Measurements from ENCODE around the gene EGR1.
"Not testable (repeated sequence)": the region's sequence is repeated elsewhere in the genome, so short reads cannot be mapped to it uniquely, and the experiment has no call there.

The EGR1 gene

DNA sequence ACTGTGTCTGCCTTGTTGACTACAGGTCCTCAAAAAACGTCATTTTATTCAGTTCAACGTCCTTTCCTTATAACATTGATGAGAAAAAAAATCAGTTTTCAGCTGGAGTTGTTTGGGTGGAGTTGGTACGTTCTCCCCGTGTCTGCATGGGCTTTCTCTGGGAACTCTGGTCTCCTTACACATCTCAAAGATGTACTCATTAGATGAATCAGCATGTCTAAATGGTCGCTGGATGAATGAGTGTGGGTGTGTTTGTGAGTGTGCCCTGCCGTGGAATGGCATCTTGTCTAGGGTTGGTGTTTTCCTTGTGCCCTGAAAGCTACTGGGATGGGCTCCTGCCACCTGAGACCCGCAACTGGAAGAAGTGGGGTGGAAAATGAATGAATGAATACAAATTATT is 30.1 kb downstream of the EGR1 start:
- FAIRE-seq (no peak), DNase-seq (ENCODE audit: insufficient read length, low spot score) (no peak)
- no peak for TF ChIP-seq POLR2A (IDR thresholded peaks at IDR 0.05; ENCODE audit: low read depth, low read length)

DNA sequence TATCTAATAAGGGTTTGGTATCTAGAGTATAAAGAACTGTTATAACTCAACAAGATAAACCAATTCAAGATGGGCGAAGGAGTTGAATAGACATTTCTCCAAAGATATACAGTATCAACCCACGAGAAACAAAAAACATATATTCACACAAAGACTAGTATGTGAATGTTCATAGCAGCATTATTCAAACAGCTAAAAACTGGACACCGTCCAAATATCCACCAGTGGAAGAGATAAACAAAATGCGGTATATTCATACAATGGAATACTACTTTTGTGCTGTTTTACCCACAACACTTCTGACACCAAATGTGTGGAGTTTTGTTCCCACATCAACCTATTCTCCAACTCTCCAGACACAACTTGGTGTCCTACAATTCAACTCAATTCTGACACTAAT is 33.1 kb downstream of the EGR1 start:
- no peak for TF ChIP-seq POLR2A (IDR thresholded peaks at IDR 0.05; ENCODE audit: low read depth, low read length)
- DNase-seq (ENCODE audit: insufficient read length, low spot score) (no peak), FAIRE-seq (no peak)

DNA sequence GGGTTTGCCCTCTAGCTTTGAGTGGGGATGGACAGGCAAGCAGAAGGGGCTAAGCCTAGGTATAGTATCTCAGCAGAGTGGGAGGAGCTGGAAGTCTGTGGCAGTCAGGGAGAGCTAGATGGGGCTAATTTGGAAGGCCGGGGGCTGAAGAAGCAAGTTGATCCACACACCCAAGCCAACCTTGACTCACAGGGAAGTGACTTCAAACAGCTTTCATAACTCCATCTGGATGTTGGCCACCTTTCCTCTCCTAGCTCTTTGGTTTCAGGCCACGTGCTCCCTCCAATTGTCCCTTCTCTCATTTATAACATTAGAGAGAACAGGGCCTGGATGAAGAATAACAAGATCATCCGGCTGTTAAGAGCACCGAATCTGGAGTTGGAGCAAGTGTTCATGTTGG is 36.8 kb downstream of the EGR1 start:
- no peak for TF ChIP-seq POLR2A (IDR thresholded peaks at IDR 0.05; ENCODE audit: low read depth, low read length)
- no peak for FAIRE-seq
- DNase-seq (ENCODE audit: insufficient read length, low spot score) = no peak

DNA sequence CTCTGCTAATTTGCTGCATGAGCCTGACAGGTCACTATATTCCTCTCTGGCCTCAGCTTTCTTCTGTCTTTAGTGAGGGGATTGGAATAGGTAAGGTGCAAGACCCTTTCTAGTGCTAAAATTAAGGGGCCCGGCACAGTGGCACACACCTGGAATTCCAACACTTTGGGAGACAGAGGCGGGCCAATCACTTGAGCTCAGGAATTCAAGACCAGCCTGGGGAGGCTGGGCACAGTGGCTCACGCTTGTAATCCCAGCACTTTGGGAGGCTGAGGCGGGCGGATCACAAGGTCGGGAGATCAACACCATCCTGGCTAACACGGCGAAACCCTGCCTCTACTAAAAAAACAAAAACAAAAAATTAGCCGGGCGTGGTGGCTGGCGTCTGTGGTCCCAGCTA is 37.2 kb downstream of the EGR1 start:
- no peak for DNase-seq (ENCODE audit: insufficient read length, low spot score)
- no peak for TF ChIP-seq POLR2A (IDR thresholded peaks at IDR 0.05; ENCODE audit: low read depth, low read length)
- no peak for FAIRE-seq

DNA sequence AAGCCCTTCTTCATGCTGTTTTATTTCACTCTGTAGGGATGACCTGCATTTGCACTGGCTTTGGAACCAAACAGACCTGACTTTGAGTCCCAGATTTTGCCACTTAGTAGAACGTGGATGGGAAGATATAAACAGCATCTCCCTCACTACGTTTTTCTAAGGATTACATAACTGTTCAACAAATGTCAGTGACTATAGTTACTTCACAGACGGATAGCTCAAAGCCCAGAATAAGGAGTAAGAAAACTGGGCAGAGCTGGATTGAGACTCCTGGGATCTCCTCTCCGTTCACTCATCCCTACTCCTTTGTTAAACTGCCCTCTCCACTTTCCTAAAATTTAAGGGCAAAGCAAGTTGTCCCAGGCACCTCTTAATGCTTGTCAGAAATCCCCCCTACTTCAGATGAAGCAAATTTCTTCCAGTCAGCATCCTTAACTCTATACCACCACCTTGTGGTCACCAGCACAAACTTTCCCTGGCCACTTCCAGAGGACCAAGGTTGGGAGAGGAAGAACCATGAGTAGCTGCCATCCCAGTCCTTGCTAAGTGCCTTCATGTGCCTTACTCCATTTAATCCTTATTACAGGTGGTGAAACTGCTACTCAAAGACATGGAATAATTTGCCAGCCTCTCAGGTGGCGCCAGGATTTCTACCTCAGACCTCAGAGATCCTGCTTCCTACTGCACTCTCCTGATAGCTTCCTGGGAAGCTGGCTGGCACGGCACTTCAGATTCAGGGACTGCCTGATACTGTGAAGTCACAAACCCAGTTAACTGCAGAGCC is 38.4 kb downstream of the EGR1 start:
- FAIRE-seq (peak; percentile 53), DNase-seq (ENCODE audit: insufficient read length, low spot score) (peak; percentile 59)
- no peak for TF ChIP-seq POLR2A (IDR thresholded peaks at IDR 0.05; ENCODE audit: low read depth, low read length)

DNA sequence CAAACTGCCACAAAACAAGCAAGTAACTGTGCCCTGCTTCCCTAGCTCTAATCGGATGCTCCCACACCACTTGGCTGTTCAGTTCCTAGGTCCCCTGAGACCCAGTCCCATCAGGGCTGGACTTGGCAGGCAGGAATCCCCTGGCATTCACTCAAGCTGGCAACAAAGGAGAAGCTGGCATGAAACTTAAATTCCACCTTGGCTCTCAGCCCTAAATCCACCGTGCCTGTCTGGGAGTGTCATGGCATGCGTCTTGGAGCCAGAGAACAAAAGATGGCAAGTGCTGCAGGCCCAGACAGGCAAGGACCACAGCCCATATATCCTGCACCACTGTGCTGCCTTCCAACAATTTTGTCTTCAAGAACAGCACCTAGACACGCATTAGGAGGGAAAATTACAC is 39.5 kb downstream of the EGR1 start:
- no peak for TF ChIP-seq POLR2A (IDR thresholded peaks at IDR 0.05; ENCODE audit: low read depth, low read length)
- no peak for DNase-seq (ENCODE audit: insufficient read length, low spot score)
- FAIRE-seq = no peak

DNA sequence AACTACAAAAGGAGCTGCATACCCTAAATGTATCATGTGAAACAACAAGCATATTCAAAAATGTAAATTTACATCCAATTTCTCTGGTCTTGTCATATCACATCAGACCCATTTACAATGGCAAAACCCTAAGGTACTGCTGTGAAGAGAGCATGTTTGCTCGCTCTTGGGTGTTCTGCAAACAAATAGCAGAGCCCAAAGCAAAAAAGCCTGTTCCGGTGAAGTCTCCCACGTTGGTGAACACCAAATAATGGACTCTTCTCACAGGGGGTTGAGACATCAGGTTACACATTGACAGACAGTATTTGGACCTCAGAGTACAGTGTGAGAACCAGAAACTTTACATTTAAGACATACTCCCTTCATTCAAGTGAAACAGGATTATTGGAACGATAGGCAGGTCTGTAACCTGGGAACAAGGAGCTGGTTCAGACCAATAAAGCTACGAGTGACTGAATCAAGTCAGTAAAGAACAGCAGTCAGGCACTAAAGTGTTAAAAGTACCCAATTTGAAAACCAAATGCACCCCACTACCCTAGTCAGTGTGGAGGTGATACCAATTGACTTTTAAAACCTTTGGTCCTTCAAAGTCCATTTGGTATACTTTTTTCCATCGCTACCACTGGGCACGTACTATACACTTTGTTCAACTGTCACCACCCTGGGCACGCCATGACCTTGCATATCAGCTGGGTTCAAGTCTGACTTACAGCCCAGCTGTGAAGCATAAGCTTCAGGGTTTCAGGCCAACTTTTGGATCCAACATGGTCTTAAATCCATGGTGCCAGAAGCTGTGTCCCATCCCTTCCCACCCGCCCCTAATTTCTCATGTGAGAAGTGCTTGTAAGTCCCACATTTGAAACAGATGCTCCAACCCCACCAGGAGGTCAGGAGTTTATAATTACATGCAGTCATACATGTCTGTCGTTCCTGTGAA is 41.4 kb downstream of the EGR1 start:
- TF ChIP-seq POLR2A (IDR thresholded peaks at IDR 0.05; ENCODE audit: low read depth, low read length) = no peak
- DNase-seq (ENCODE audit: insufficient read length, low spot score) (no peak), FAIRE-seq (no peak)

DNA sequence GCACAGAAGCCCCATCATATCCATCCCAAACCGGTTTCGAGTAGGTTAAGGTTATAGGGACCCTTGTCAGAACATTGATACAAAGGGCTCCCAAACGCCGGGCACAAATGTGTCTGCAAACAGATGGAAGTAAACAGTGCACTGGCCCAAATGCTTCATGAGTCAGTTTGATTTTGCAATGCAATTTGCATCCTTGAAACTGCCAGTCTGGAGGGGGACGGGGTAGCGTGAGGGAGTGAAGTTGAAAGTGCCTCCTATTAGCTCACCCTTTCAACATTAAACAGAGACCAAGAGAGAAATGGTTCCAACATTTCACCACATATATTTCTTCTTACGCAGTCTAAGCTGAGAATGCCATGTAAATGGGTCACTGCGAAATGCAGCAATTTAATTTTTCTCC is 42.2 kb downstream of the EGR1 start:
- not testable (repeated sequence) for FAIRE-seq; DNase-seq (ENCODE audit: insufficient read length, low spot score)

DNA sequence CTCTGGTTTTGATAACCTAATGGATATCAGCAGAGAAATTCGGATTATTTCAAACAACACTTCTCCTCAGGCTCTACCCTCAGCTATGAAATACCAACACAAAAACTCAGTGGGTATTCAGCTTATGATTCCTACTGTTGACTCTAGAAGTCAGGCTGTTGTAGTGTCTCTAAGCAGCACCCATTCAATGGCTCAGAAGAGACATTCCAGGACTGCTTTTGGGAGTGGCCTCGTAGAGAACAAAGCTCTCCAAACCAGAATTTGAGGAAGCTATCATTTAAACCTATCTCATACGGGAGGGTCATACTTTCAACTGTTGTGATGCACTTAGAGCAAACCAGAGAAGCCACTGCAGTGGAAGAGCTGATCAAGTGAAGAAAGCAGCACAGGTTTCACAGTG is 43.7 kb downstream of the EGR1 start:
- no peak for FAIRE-seq
- DNase-seq (ENCODE audit: insufficient read length, low spot score) = no peak
- no peak for TF ChIP-seq POLR2A (IDR thresholded peaks at IDR 0.05; ENCODE audit: low read depth, low read length)

DNA sequence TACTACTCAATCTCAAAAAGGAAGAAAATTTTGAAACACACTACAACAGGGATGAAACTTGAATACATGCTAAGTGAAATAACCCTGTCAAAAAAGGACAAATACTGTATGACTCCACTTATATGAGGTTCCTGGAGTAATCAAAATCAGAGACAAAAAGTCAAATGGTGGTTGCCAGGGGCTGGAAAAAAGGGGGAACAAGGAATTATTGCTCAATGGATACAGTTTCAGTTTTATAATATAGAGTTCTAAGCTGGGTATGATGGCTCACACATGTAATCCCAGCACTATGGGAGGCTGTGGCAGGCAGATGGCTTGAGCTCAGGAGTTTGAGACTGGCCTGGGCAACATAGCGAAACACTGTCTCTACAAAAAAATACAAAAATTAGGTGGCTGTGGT is 48.7 kb downstream of the EGR1 start:
- FAIRE-seq (no peak), DNase-seq (ENCODE audit: insufficient read length, low spot score) (no peak)
- no peak for TF ChIP-seq POLR2A (IDR thresholded peaks at IDR 0.05; ENCODE audit: low read depth, low read length)

DNA sequence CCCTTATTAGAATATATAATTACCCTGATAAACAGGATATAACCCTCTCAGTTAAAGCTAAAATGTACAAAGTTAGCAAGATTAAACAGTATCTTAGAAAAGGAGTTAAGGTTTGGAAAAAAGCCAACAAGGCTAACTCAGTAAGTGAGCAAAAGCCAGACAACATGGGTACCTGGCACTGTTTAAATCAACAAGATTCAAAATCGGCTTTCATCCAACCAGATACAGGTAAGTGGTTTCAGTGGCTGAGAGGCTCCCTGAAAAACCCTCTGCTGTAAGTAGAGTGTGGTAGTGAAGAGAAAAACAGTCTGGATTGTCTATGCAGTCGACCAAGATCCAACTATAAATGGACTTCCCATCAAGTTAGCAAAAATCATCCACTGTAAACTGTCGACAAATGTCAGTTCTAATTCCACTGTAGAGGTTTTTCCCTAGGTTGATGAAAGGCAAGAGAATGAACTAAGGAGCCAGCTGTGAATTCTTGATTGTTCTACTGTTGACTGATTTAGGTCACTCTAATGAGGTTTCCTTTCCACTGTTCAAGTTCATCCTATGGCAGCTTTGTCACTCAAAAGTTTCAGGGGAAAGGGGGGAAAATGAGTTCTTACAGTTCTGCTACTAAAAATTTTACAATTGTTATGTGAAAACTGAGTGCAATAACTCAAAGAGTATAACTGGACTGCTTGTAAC is 50.4 kb downstream of the EGR1 start:
- no peak for FAIRE-seq
- no peak for DNase-seq (ENCODE audit: insufficient read length, low spot score)
- TF ChIP-seq POLR2A (IDR thresholded peaks at IDR 0.05; ENCODE audit: low read depth, low read length) = no peak

DNA sequence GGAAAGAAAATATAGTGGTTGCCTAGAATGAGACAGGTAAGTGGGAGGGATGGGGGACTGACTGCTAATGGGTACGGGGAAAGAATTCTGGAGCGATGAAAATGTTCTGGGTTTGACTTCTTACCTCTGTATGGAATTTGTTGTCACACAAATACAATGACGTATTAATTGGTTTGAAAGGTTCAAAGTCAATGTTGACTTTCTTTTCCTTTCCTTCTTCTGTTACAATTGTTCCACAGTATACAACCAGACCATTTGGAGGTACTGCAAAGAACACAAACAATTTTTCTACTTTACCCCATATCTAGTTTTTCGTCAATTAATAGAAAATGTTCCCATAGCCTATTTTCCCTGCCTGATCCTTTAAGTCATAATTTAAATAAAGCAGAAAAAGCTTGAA is 52.2 kb downstream of the EGR1 start:
- no peak for FAIRE-seq
- TF ChIP-seq POLR2A (IDR thresholded peaks at IDR 0.05; ENCODE audit: low read depth, low read length) = no peak
- DNase-seq (ENCODE audit: insufficient read length, low spot score) = no peak
